Endothelial cell (in vitro differentiated cells): ENCODE results near the gene SECTM1. TPM values are rescaled to one million over a fixed set of nuclear protein-coding genes. Genes with fewer than 3 reads are reported as not detected.

Source experiments
- DNase-seq: peaks from one replicate; pipeline ENCODE4 v3.0.0; 2021; ENCODE audit warnings: low spot score
- H3K27ac Mint-ChIP-seq: one replicate; pipeline ENCODE4 v1.8.0; 2021; ENCODE audit warnings: mixed read lengths, inconsistent platforms; ENCODE audit not compliant: unreplicated experiment
- H3K27me3 Mint-ChIP-seq: one replicate; pipeline ENCODE4 v1.8.0; 2021; ENCODE audit warnings: mild to moderate bottlenecking, moderate library complexity, mixed read lengths, inconsistent platforms; ENCODE audit not compliant: unreplicated experiment
- H3K36me3 Mint-ChIP-seq: one replicate; pipeline ENCODE4 v1.8.0; 2021; ENCODE audit warnings: mild to moderate bottlenecking, low read depth, mixed read lengths, inconsistent platforms; ENCODE audit not compliant: unreplicated experiment
- H3K4me1 Mint-ChIP-seq: one replicate; pipeline ENCODE4 v1.8.0; 2021; ENCODE audit warnings: mild to moderate bottlenecking, mixed read lengths, inconsistent platforms; ENCODE audit not compliant: unreplicated experiment
- H3K4me3 Mint-ChIP-seq: one replicate; pipeline ENCODE4 v1.8.0; 2021; ENCODE audit warnings: mild to moderate bottlenecking, mixed read lengths, inconsistent platforms; ENCODE audit not compliant: unreplicated experiment
- H3K9me3 Mint-ChIP-seq: one replicate; pipeline ENCODE4 v1.8.0; 2021; ENCODE audit warnings: mixed read lengths, inconsistent platforms; ENCODE audit not compliant: unreplicated experiment
- CTCF ChIP-seq: fragments of 200-600 bp; sonication (generic); IDR thresholded peaks from one replicate; pipeline ENCODE4 v1.5.0; 2021; ENCODE audit warnings: antibody characterized with exemption; ENCODE audit not compliant: unreplicated experiment
- total RNA-seq: library from RNA; stranded (reverse); fragmentation: NEBNext Ultra II Directional; extraction: Animal tissue kit (Norgen Biotek cat#: 25700); gene quantifications from one replicate; pipeline ENCODE4 v1.2.1, GENCODE V29; 2021; ENCODE audit not compliant: unreplicated experiment

SECTM1 gene
- total RNA-seq, 1 donor from 2014 or later: not detected

- Mint-ChIP-seq H3K27me3 (peaks cover 20% of the 10 kb centered on the region), H3K9me3 (no peaks in the 10 kb centered on the region), H3K36me3 (no peaks in the 10 kb centered on the region), H3K4me1 (peaks cover 2% of the 10 kb centered on the region), H3K4me3 (no peak overlapping the region), H3K27ac (no peak overlapping the region)
- no peak for DNase-seq
- TF ChIP-seq CTCF: no peak
Observed at GRCh38 chr17:82338858-82339633, 5.5 kb upstream of the SECTM1 start.

- Mint-ChIP-seq H3K4me3 (peak overlapping the region; percentile 76), H3K27me3 (peaks cover 24% of the 10 kb centered on the region), H3K4me1 (peaks cover 2% of the 10 kb centered on the region), H3K36me3 (no peaks in the 10 kb centered on the region), H3K27ac (no peak overlapping the region), H3K9me3 (no peaks in the 10 kb centered on the region)
- no peak for DNase-seq
- TF ChIP-seq CTCF: no peak
Observed at GRCh38 chr17:82334622-82335394, 1.2 kb upstream of the SECTM1 start.

- Mint-ChIP-seq H3K4me3 (no peak overlapping the region), H3K4me1 (peaks cover 2% of the 10 kb centered on the region), H3K36me3 (no peaks in the 10 kb centered on the region), H3K27ac (no peak overlapping the region), H3K9me3 (no peaks in the 10 kb centered on the region), H3K27me3 (peaks cover 26% of the 10 kb centered on the region)
- DNase-seq: no peak
- TF ChIP-seq CTCF: no peak
Observed at GRCh38 chr17:82334204-82334621, 647 bp upstream of the SECTM1 start.

- Mint-ChIP-seq H3K4me1 (peaks cover 2% of the 10 kb centered on the region), H3K36me3 (no peaks in the 10 kb centered on the region), H3K4me3 (no peak overlapping the region), H3K27me3 (peaks cover 28% of the 10 kb centered on the region), H3K27ac (no peak overlapping the region), H3K9me3 (no peaks in the 10 kb centered on the region)
- no peak for TF ChIP-seq CTCF
- no peak for DNase-seq
Observed at GRCh38 chr17:82332669-82333278, 792 bp downstream of the SECTM1 start.
